GM23338 (cell line): ENCODE results near the gene NLRP9. TPM values are rescaled to one million over a fixed set of nuclear protein-coding genes. Genes with fewer than 3 reads are reported as not detected.

Source experiments
- ATAC-seq: fragments of 200-7000 bp; cut with Tn5 transposase; 3 replicates; pipeline ENCODE4 v1.9.1; 2020
- DNase-seq: peaks from one replicate; pipeline ENCODE4 v3.0.0-alpha.2; 2015; ENCODE audit warnings: low spot score
- H2AFZ ChIP-seq: fragments of 200-600 bp; sonication (generic); 2 replicates; pipeline ENCODE4 v1.8.0; 2016; ENCODE audit warnings: antibody characterized with exemption, mild to moderate bottlenecking, moderate library complexity
- H3F3A ChIP-seq: fragments of 200-600 bp; sonication (generic); replicated peaks from 2 replicates; pipeline ENCODE4 v1.8.0; 2017; ENCODE audit warnings: antibody characterized with exemption, mixed run types, low read depth
- H3K27ac ChIP-seq: fragments of 200-600 bp; sonication (generic); 2 replicates; pipeline ENCODE4 v1.6.1; 2016; ENCODE audit warnings: low read depth
- H3K27me3 ChIP-seq: fragments of 200-600 bp; sonication (generic); 2 replicates; pipeline ENCODE4 v1.8.0; 2016; ENCODE audit warnings: mild to moderate bottlenecking, mixed run types, moderate library complexity; ENCODE audit not compliant: insufficient read depth
- H3K36me3 ChIP-seq: fragments of 200-600 bp; sonication (generic); 2 replicates; pipeline ENCODE4 v1.8.0; 2016; ENCODE audit warnings: mild to moderate bottlenecking; ENCODE audit not compliant: insufficient read depth
- H3K4me1 ChIP-seq: fragments of 200-600 bp; sonication (generic); 2 replicates; pipeline ENCODE4 v1.8.0; 2016; ENCODE audit warnings: mild to moderate bottlenecking, moderate library complexity; ENCODE audit not compliant: insufficient read depth
- H3K4me2 ChIP-seq: fragments of 200-600 bp; sonication (generic); 2 replicates; pipeline ENCODE4 v1.7.1; 2017; ENCODE audit warnings: mixed run types
- H3K4me3 ChIP-seq: fragments of 200-600 bp; sonication (generic); 2 replicates; pipeline ENCODE4 v1.6.1; 2016; ENCODE audit warnings: mixed run types
- H3K79me2 ChIP-seq: fragments of 200-600 bp; sonication (generic); replicated peaks from 2 replicates; pipeline ENCODE4 v1.8.0; 2017; ENCODE audit warnings: mild to moderate bottlenecking; ENCODE audit not compliant: insufficient read depth
- H3K9me2 ChIP-seq: fragments of 200-600 bp; sonication (generic); 2 replicates; pipeline ENCODE4 v1.8.0; 2017; ENCODE audit not compliant: insufficient read depth
- H4K20me1 ChIP-seq: fragments of 200-600 bp; sonication (generic); replicated peaks from 2 replicates; pipeline ENCODE4 v1.8.0; 2017; ENCODE audit warnings: mild to moderate bottlenecking; ENCODE audit not compliant: insufficient read depth
- H3K27ac Mint-ChIP-seq: 2 replicates; pipeline ENCODE4 v1.8.0; 2020; ENCODE audit warnings: inconsistent platforms, mild to moderate bottlenecking, moderate library complexity, mixed read lengths
- H3K27me3 Mint-ChIP-seq: 3 replicates; pipeline ENCODE4 v1.8.0; 2022; ENCODE audit warnings: low read depth, mild to moderate bottlenecking, moderate library complexity, mixed read lengths, inconsistent platforms; ENCODE audit not compliant: insufficient read depth, poor library complexity
- H3K36me3 Mint-ChIP-seq: 3 replicates; pipeline ENCODE4 v1.8.0; 2021; ENCODE audit warnings: low read depth, mild to moderate bottlenecking, inconsistent platforms, moderate library complexity, mixed read lengths
- H3K4me1 Mint-ChIP-seq: 3 replicates; pipeline ENCODE4 v1.8.0; 2020; ENCODE audit warnings: mild to moderate bottlenecking, inconsistent platforms, mixed read lengths
- H3K4me3 Mint-ChIP-seq: 3 replicates; pipeline ENCODE4 v1.8.0; 2021; ENCODE audit warnings: moderate library complexity, mild to moderate bottlenecking, inconsistent platforms, mixed read lengths
- H3K9me3 Mint-ChIP-seq: 3 replicates; pipeline ENCODE4 v1.8.0; 2020; ENCODE audit warnings: moderate library complexity, mild to moderate bottlenecking, inconsistent platforms, mixed read lengths
- CREB1 ChIP-seq: fragments of 250-450 bp; sonication (Bioruptor Pico); IDR thresholded peaks from 2 replicates; pipeline ENCODE4 v1.5.0; 2020; ENCODE audit warnings: low read depth, mild to moderate bottlenecking, moderate library complexity
- EZH2 ChIP-seq: fragments of 200-600 bp; sonication (generic); IDR thresholded peaks from one replicate; pipeline ENCODE4 v1.8.0; 2017; ENCODE audit warnings: antibody characterized with exemption, mild to moderate bottlenecking, low read depth; ENCODE audit not compliant: unreplicated experiment
- EZH2phosphoT487 ChIP-seq: fragments of 200-600 bp; sonication (generic); IDR thresholded peaks from one replicate; pipeline ENCODE4 v1.8.1; 2018; ENCODE audit warnings: antibody characterized with exemption; ENCODE audit not compliant: unreplicated experiment
- JUNB ChIP-seq: IDR thresholded peaks from one replicate; pipeline ENCODE4 v1.6.1; 2016; ENCODE audit warnings: antibody characterized with exemption; ENCODE audit not compliant: unreplicated experiment
- NANOG ChIP-seq: IDR thresholded peaks from 2 replicates; pipeline ENCODE4 v1.6.1; 2016; ENCODE audit warnings: antibody characterized with exemption, borderline replicate concordance
- POLR2AphosphoS5 ChIP-seq: IDR thresholded peaks from 2 replicates; pipeline ENCODE4 v1.6.1; 2016; ENCODE audit warnings: antibody characterized with exemption, low read depth
- STAT1 ChIP-seq: IDR thresholded peaks from one replicate; pipeline ENCODE4 v1.6.1; 2016; ENCODE audit warnings: antibody characterized with exemption; ENCODE audit not compliant: unreplicated experiment
- ZNF114 ChIP-seq: fragments of 250-450 bp; sonication (Bioruptor Pico); IDR thresholded peaks from 2 replicates; pipeline ENCODE4 v1.5.0; 2020; ENCODE audit warnings: mild to moderate bottlenecking, moderate library complexity
- ZNF331 ChIP-seq: fragments of 250-450 bp; sonication (Bioruptor Pico); IDR thresholded peaks from 2 replicates; pipeline ENCODE4 v1.5.0; 2020; ENCODE audit warnings: low read depth, mild to moderate bottlenecking, moderate library complexity
- polyA plus RNA-seq: library from polyadenylated mRNA; unstranded; fragments of >200 nt; fragmentation: Nextera tagmentation; extraction: Ambion mirVana; gene quantifications from 2 replicates; pipeline ENCODE4 v1.2.1, GENCODE V29; 2016
- total RNA-seq: library from RNA; depleted of rRNA; stranded (reverse); fragments of >200 nt; shearing (Covaris generic); gene quantifications from 2 replicates; pipeline ENCODE4 v1.2.3, GENCODE V29; 2014
- TF ChIP-seq, protein P1 (sequence below): IDR thresholded peaks from 2 replicates; pipeline ENCODE4 v1.6.1; 2016; ENCODE audit warnings: antibody characterized with exemption
- TF ChIP-seq, protein P2 (sequence below): fragments of 250-450 bp; sonication (Bioruptor Pico); IDR thresholded peaks from 2 replicates; pipeline ENCODE4 v1.5.0; 2020; ENCODE audit warnings: mild to moderate bottlenecking, moderate library complexity
- TF ChIP-seq, protein P3 (sequence below), 2 experiments: fragments of 200-600 bp in 1 of 2; sonication (generic) in 1 of 2; conservative IDR thresholded peaks; 2 replicates each; pipeline versions ENCODE4 v1.5.1 to v1.6.1; 2016 to 2017; ENCODE audit warnings: antibody characterized with exemption in 2 of 2, low read depth in 2 of 2, mild to moderate bottlenecking in 2 of 2, moderate library complexity in 1 of 2

Gene NLRP9
- total and polyA plus RNA-seq, 2 experiments from 2014 or later, result not detected

DNA sequence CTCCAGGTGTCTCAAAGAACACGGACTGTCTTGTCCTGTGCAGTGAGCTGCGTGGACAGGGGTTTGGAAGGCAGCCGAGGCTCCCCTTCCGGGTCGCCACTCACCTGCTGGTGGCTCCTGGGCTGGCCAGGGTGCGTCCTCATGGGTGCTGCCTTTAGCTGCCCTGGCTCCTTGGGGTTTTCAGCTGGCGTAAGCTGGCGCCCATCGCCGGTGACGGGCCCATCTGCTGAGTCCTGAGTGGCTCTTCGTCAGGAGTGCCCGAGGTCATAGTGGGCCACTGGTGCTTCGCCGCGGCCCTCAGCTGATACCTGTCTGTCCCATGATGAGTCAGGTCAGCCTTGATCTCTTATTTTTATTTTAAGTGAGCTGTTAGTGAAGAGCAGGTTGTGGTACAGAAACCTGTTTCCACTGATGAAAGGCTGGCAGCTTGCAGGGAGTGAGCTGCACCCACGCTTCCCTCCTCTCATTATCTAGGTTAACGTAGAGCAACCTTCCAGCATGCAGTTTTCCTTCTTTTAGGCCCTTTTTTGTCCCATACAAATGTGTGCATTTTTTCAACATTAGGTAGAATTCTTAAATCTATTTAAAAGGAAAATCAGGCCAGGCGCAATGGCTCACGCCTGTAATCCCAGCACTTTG lies 44.7 kb downstream of the NLRP9 start:
- H3K4me3 Mint-ChIP-seq, result no peak overlapping the region
- no peaks in the 10 kb centered on the region for H3K27me3 ChIP-seq
- no peak overlapping the region for H3K4me3 ChIP-seq
- H3K36me3 Mint-ChIP-seq, result peaks cover 40% of the 10 kb centered on the region
- H3K4me1 Mint-ChIP-seq, result no peaks in the 10 kb centered on the region; the same call in 2 of the 3 replicates
- no peaks in the 10 kb centered on the region for H3K4me1 ChIP-seq
- H3K36me3 ChIP-seq, result no peaks in the 10 kb centered on the region
- H4K20me1 ChIP-seq, result no peaks in the 10 kb centered on the region; the same call in 1 of the 2 replicates
- ATAC-seq (no peak), DNase-seq (no peak)
- H2AFZ ChIP-seq, result no peak overlapping the region
- H3K4me2 ChIP-seq, result no peak overlapping the region
- H3K79me2 ChIP-seq, result no peaks in the 10 kb centered on the region
- no peaks in the 10 kb centered on the region for H3K9me3 Mint-ChIP-seq
- TF ChIP-seq STAT1 (no peak), ZNF114 (CRISPR knock-in tag) (no peak), CREB1 (no peak), POLR2AphosphoS5 (no peak), JUNB (no peak), EZH2 (no peak), EZH2phosphoT487 (no peak), ZNF331 (CRISPR knock-in tag) (no peak), NANOG (no peak)
- TF ChIP-seq, protein P1, sequence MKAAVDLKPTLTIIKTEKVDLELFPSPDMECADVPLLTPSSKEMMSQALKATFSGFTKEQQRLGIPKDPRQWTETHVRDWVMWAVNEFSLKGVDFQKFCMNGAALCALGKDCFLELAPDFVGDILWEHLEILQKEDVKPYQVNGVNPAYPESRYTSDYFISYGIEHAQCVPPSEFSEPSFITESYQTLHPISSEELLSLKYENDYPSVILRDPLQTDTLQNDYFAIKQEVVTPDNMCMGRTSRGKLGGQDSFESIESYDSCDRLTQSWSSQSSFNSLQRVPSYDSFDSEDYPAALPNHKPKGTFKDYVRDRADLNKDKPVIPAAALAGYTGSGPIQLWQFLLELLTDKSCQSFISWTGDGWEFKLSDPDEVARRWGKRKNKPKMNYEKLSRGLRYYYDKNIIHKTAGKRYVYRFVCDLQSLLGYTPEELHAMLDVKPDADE, result no peak
- TF ChIP-seq, protein P2, sequence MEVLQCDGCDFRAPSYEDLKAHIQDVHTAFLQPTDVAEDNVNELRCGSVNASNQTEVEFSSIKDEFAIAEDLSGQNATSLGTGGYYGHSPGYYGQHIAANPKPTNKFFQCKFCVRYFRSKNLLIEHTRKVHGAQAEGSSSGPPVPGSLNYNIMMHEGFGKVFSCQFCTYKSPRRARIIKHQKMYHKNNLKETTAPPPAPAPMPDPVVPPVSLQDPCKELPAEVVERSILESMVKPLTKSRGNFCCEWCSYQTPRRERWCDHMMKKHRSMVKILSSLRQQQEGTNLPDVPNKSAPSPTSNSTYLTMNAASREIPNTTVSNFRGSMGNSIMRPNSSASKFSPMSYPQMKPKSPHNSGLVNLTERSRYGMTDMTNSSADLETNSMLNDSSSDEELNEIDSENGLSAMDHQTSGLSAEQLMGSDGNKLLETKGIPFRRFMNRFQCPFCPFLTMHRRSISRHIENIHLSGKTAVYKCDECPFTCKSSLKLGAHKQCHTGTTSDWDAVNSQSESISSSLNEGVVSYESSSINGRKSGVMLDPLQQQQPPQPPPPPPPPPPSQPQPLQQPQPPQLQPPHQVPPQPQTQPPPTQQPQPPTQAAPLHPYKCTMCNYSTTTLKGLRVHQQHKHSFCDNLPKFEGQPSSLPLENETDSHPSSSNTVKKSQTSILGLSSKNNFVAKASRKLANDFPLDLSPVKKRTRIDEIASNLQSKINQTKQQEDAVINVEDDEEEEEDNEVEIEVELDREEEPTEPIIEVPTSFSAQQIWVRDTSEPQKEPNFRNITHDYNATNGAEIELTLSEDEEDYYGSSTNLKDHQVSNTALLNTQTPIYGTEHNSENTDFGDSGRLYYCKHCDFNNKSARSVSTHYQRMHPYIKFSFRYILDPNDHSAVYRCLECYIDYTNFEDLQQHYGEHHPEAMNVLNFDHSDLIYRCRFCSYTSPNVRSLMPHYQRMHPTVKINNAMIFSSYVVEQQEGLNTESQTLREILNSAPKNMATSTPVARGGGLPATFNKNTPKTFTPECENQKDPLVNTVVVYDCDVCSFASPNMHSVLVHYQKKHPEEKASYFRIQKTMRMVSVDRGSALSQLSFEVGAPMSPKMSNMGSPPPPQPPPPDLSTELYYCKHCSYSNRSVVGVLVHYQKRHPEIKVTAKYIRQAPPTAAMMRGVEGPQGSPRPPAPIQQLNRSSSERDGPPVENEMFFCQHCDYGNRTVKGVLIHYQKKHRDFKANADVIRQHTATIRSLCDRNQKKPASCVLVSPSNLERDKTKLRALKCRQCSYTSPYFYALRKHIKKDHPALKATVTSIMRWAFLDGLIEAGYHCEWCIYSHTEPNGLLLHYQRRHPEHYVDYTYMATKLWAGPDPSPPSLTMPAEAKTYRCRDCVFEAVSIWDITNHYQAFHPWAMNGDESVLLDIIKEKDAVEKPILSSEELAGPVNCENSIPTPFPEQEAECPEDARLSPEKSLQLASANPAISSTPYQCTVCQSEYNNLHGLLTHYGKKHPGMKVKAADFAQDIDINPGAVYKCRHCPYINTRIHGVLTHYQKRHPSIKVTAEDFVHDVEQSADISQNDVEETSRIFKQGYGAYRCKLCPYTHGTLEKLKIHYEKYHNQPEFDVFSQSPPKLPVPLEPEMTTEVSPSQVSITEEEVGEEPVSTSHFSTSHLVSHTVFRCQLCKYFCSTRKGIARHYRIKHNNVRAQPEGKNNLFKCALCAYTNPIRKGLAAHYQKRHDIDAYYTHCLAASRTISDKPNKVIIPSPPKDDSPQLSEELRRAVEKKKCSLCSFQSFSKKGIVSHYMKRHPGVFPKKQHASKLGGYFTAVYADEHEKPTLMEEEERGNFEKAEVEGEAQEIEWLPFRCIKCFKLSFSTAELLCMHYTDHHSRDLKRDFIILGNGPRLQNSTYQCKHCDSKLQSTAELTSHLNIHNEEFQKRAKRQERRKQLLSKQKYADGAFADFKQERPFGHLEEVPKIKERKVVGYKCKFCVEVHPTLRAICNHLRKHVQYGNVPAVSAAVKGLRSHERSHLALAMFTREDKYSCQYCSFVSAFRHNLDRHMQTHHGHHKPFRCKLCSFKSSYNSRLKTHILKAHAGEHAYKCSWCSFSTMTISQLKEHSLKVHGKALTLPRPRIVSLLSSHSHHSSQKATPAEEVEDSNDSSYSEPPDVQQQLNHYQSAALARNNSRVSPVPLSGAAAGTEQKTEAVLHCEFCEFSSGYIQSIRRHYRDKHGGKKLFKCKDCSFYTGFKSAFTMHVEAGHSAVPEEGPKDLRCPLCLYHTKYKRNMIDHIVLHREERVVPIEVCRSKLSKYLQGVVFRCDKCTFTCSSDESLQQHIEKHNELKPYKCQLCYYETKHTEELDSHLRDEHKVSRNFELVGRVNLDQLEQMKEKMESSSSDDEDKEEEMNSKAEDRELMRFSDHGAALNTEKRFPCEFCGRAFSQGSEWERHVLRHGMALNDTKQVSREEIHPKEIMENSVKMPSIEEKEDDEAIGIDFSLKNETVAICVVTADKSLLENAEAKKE (CRISPR knock-in tag), result no peak
- TF ChIP-seq, protein P3, sequence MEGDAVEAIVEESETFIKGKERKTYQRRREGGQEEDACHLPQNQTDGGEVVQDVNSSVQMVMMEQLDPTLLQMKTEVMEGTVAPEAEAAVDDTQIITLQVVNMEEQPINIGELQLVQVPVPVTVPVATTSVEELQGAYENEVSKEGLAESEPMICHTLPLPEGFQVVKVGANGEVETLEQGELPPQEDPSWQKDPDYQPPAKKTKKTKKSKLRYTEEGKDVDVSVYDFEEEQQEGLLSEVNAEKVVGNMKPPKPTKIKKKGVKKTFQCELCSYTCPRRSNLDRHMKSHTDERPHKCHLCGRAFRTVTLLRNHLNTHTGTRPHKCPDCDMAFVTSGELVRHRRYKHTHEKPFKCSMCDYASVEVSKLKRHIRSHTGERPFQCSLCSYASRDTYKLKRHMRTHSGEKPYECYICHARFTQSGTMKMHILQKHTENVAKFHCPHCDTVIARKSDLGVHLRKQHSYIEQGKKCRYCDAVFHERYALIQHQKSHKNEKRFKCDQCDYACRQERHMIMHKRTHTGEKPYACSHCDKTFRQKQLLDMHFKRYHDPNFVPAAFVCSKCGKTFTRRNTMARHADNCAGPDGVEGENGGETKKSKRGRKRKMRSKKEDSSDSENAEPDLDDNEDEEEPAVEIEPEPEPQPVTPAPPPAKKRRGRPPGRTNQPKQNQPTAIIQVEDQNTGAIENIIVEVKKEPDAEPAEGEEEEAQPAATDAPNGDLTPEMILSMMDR (conservative IDR thresholded peaks at IDR 0.05; ENCODE audit: low read depth in 2 of 2), result no peak
- no peaks in the 10 kb centered on the region for H3K9me2 ChIP-seq
- peaks cover 6% of the 10 kb centered on the region for H3K27me3 Mint-ChIP-seq
- H3F3A ChIP-seq, result no peaks in the 10 kb centered on the region
- H3K27ac Mint-ChIP-seq, result no peak overlapping the region
- H3K27ac ChIP-seq, result no peak overlapping the region
